HCT116 (cell line): ENCODE data around the gene AGAP1. TPM values are rescaled to one million over a fixed set of nuclear protein-coding genes. Genes with fewer than 3 reads are reported as not detected.

Source experiments
- ATAC-seq: fragments of 200-7000 bp; cut with Tn5 transposase; 2 replicates; pipeline ENCODE4 v1.9.1; 2020; ENCODE audit warnings: mild to moderate bottlenecking, moderate library complexity
- BruUV-seq: library from RNA; stranded (reverse); fragments of 400-500 nt; replicated peaks from 2 replicates; lab custom pipeline; 2021; lab: Mats Ljungman, UMichigan
- CTCF ChIA-PET: fragments of 300-600 bp; sonication (Branson Sonifier 250); formaldehyde crosslinking; loops from one replicate; lab custom pipeline; 2021; ENCODE audit warnings: antibody characterized with exemption; lab: Charles Lee
- POLR2A ChIA-PET: fragments of 300-600, 350-600 bp; sonication (Branson Sonifier 250); formaldehyde crosslinking; loops from one replicate; lab custom pipeline; 2021; ENCODE audit warnings: antibody characterized with exemption; lab: Charles Lee
- RAD21 ChIA-PET, 2 experiments: fragments of 300-600 bp; sonication (Branson Sonifier 250); formaldehyde crosslinking; loops; one replicate each; lab custom pipeline; 2023; ENCODE audit warnings: low total read pairs in 2 of 2; ENCODE audit not compliant: uncharacterized antibody in 2 of 2, unreplicated experiment in 2 of 2, low non-redundant PET in 1 of 2; lab: Charles Lee
- DNase-seq: peaks from one replicate; pipeline ENCODE4 v3.0.0-alpha.2; 2010; ENCODE audit warnings: low read depth, low spot score
- H2AFZ ChIP-seq: fragments of 200-600 bp; shearing (Covaris generic), sonication (generic); 2 replicates; pipeline ENCODE4 v1.6.1; 2017; ENCODE audit warnings: low read depth, mixed run types, mixed read lengths, antibody characterized with exemption, low read length; ENCODE audit not compliant: poor library complexity, severe bottlenecking
- H3K27ac ChIP-seq: 2 replicates; pipeline ENCODE4 v1.5.1; 2012; ENCODE audit warnings: low read depth, low read length
- H3K27me3 ChIP-seq: fragments of 200-600 bp; sonication (generic); 2 replicates; pipeline ENCODE4 v1.6.1; 2016; ENCODE audit warnings: mixed run types, low read length, mixed read lengths; ENCODE audit not compliant: insufficient read depth
- H3K36me3 ChIP-seq, 2 experiments: fragments of 200-500 bp in 1 of 2; fragments of 200-600 bp in 1 of 2; sonication (Bioruptor generic) in 1 of 2; sonication (generic) in 1 of 2; 2 replicates each; pipeline versions ENCODE4 v1.5.1 to v1.6.1; 2014 to 2016; ENCODE audit warnings: low read length in 2 of 2, inconsistent platforms in 1 of 2, mixed read lengths in 1 of 2, mixed run types in 1 of 2; ENCODE audit not compliant: insufficient read depth in 2 of 2, control insufficient read depth in 1 of 2
- H3K4me1 ChIP-seq, 2 experiments: fragments of 200-600 bp in 1 of 2; sonication (generic) in 1 of 2; 2 replicates each; pipeline versions ENCODE4 v1.5.1 to v1.6.1; 2012 to 2017; ENCODE audit warnings: low read length in 2 of 2, inconsistent platforms in 1 of 2, mild to moderate bottlenecking in 1 of 2, mixed read lengths in 1 of 2, mixed run types in 1 of 2, moderate library complexity in 1 of 2; ENCODE audit not compliant: insufficient read depth in 2 of 2, control insufficient read depth in 1 of 2
- H3K4me2 ChIP-seq: fragments of 200-600 bp; sonication (generic); 2 replicates; pipeline ENCODE4 v1.6.1; 2017; ENCODE audit warnings: mixed run types, low read length, mixed read lengths
- H3K4me3 ChIP-seq, 2 experiments: fragments of 200-600 bp in 1 of 2; sonication (generic) in 1 of 2; replicated peaks in 1 of 2; 2 replicates each; pipeline ENCODE4 v1.5.1; 2011 to 2016; ENCODE audit warnings: low read length in 2 of 2, control low read depth in 1 of 2, low read depth in 1 of 2, mild to moderate bottlenecking in 1 of 2, mixed read lengths in 1 of 2, mixed run types in 1 of 2
- H3K79me2 ChIP-seq: fragments of 200-600 bp; sonication (generic); 2 replicates; pipeline ENCODE4 v1.6.1; 2017; ENCODE audit warnings: mild to moderate bottlenecking, mixed run types, low read length, moderate library complexity, mixed read lengths; ENCODE audit not compliant: insufficient read depth
- H3K9ac ChIP-seq: fragments of 200-600 bp; sonication (generic); 2 replicates; pipeline ENCODE4 v1.6.1; 2016; ENCODE audit warnings: low read length, mixed read lengths
- H3K9me2 ChIP-seq: fragments of 200-600 bp; sonication (generic), shearing (Covaris generic); 2 replicates; pipeline ENCODE4 v1.6.1; 2017; ENCODE audit warnings: mixed run types, mild to moderate bottlenecking, moderate library complexity; ENCODE audit not compliant: insufficient read depth
- H3K9me3 ChIP-seq, 2 experiments: fragments of 200-500 bp in 1 of 2; fragments of 200-600 bp in 1 of 2; sonication (Bioruptor generic) in 1 of 2; sonication (generic) in 1 of 2; 2 replicates each; pipeline ENCODE4 v1.6.1; 2014 to 2017; ENCODE audit warnings: low read length in 2 of 2, mixed read lengths in 2 of 2, inconsistent platforms in 1 of 2, low read depth in 1 of 2, mild to moderate bottlenecking in 1 of 2, mixed run types in 1 of 2, moderate library complexity in 1 of 2; ENCODE audit not compliant: control insufficient read depth in 1 of 2, insufficient read depth in 1 of 2
- H4K20me1 ChIP-seq: fragments of 200-600 bp; sonication (generic), shearing (Covaris generic); 2 replicates; pipeline ENCODE4 v1.6.1; 2017; ENCODE audit warnings: mixed run types, mild to moderate bottlenecking, moderate library complexity; ENCODE audit not compliant: insufficient read depth
- CBX3 ChIP-seq: IDR thresholded peaks from 2 replicates; pipeline ENCODE4 v1.6.1; 2012; ENCODE audit warnings: low read depth
- CEBPB ChIP-seq: IDR thresholded peaks from 2 replicates; pipeline ENCODE4 v1.6.1; 2012; ENCODE audit warnings: low read depth
- ELF1 ChIP-seq: IDR thresholded peaks from 2 replicates; pipeline ENCODE4 v1.6.1; 2012; ENCODE audit warnings: low read depth, borderline replicate concordance
- EZH2 ChIP-seq: fragments of 200-600 bp; sonication (generic); IDR thresholded peaks from 2 replicates; pipeline ENCODE4 v1.6.1; 2017; ENCODE audit warnings: antibody characterized with exemption, mixed run types
- EZH2phosphoT487 ChIP-seq: fragments of 200-600 bp; IDR thresholded peaks from 2 replicates; pipeline ENCODE4 v1.6.1; 2018; ENCODE audit warnings: antibody characterized with exemption, borderline replicate concordance
- FOSL1 ChIP-seq: IDR thresholded peaks from 2 replicates; pipeline ENCODE4 v1.6.1; 2012; ENCODE audit warnings: low read depth
- POLR2A ChIP-seq: IDR thresholded peaks from 2 replicates; pipeline ENCODE4 v1.7.0; 2011; ENCODE audit warnings: borderline replicate concordance; ENCODE audit not compliant: insufficient read depth, insufficient read length; ENCODE audit errors: extremely low read depth
- POLR2AphosphoS5 ChIP-seq: IDR thresholded peaks from 2 replicates; pipeline ENCODE4 v1.6.1; 2011; ENCODE audit warnings: mild to moderate bottlenecking, low read depth, low read length, moderate library complexity
- SIN3A ChIP-seq: IDR thresholded peaks from 2 replicates; pipeline ENCODE4 v1.6.1; 2012; ENCODE audit warnings: low read depth
- SP1 ChIP-seq: IDR thresholded peaks from 2 replicates; pipeline ENCODE4 v1.6.1; 2012; ENCODE audit warnings: low read depth
- SRF ChIP-seq: IDR thresholded peaks from 2 replicates; pipeline ENCODE4 v1.6.1; 2012; ENCODE audit warnings: low read depth
- TCF7L2 ChIP-seq: IDR thresholded peaks from 2 replicates; pipeline ENCODE4 v1.7.0; 2011; ENCODE audit warnings: borderline replicate concordance, inconsistent platforms; ENCODE audit not compliant: insufficient read depth, insufficient read length; ENCODE audit errors: extremely low read depth
- YY1 ChIP-seq: IDR thresholded peaks from 2 replicates; pipeline ENCODE4 v1.6.1; 2011; ENCODE audit warnings: low read length, low read depth, moderate library complexity, mild to moderate bottlenecking; ENCODE audit not compliant: insufficient replicate concordance; ENCODE audit errors: extremely low read depth
- ZFX ChIP-seq: fragments of 450-650 bp; IDR thresholded peaks from 2 replicates; pipeline ENCODE4 v1.6.1; 2017
- ZNF274 ChIP-seq: fragments of 200-500 bp; sonication (Bioruptor generic); IDR thresholded peaks from 2 replicates; pipeline ENCODE4 v1.6.1; 2014; ENCODE audit warnings: mild to moderate bottlenecking, low read depth, low read length, inconsistent platforms
- intact Hi-C: fragments of 100-400 bp; cut with micrococcal nuclease; formaldehyde crosslinking; loops from 2 replicates; pipeline ENCODE4 v1.10.0; 2022
- total RNA-seq: library from RNA; stranded (reverse); gene quantifications from one replicate; pipeline ENCODE4 v1.2.1, GENCODE V29; 2021; ENCODE audit not compliant: unreplicated experiment
- TF ChIP-seq, protein P1 (sequence below): IDR thresholded peaks from 2 replicates; pipeline ENCODE4 v1.6.1; 2012; ENCODE audit warnings: low read depth
- TF ChIP-seq, protein P2 (sequence below): IDR thresholded peaks from 2 replicates; pipeline ENCODE4 v1.6.1; 2012
- TF ChIP-seq, protein P3 (sequence below): IDR thresholded peaks from 2 replicates; pipeline ENCODE4 v1.6.1; 2012
- TF ChIP-seq, protein P4 (sequence below), 3 experiments: fragments of 200-600 bp in 1 of 3; sonication (generic) in 1 of 3; IDR thresholded peaks in 2 of 3; conservative IDR thresholded peaks in 1 of 3; 2 replicates each; pipeline ENCODE4 v1.5.1; 2012 to 2017; ENCODE audit warnings: low read depth in 2 of 3, low read length in 2 of 3, antibody characterized with exemption in 1 of 3, borderline replicate concordance in 1 of 3, control low read depth in 1 of 3, mild to moderate bottlenecking in 1 of 3, mixed read lengths in 1 of 3, mixed run types in 1 of 3, moderate library complexity in 1 of 3; ENCODE audit not compliant: insufficient read depth in 1 of 3
- TF ChIP-seq, protein P5 (sequence below): IDR thresholded peaks from 2 replicates; pipeline ENCODE4 v1.6.1; 2011; ENCODE audit warnings: mild to moderate bottlenecking, low read length, moderate library complexity; ENCODE audit not compliant: insufficient replicate concordance; ENCODE audit errors: extremely low read depth

Gene AGAP1
- total RNA-seq, 1 experiment from 2014 or later, result 43.8 TPM

DNA sequence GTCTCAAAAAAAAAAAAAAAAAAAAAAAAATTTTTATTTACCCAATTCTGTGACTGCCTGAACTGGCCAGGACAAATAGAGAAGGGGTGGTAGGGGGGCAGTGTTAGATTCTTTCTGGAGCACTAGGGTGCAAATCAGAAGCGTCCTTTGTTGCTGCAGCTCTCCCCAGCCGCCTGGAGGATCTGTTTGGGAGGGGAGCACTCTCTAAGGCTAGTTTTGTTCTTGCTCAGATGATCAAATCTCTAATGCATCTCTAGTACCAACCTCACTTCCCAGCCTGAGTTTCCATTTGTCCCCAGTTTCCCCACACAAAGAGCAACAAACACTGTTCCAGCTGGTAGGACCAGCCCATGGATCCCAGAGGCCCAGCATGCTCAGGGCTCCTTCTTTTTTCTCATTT, 591.4 kb downstream of the AGAP1 start:
- Histone ChIP-seq H3K9me3 (no peaks in the 10 kb centered on the region), H3K9me2 (no peaks in the 10 kb centered on the region), H3K27me3 (no peaks in the 10 kb centered on the region)
- TF ChIP-seq YY1 (no peak), ELF1 (no peak), CEBPB (no peak), EZH2 (no peak), POLR2AphosphoS5 (no peak), ZNF274 (no peak), SIN3A (no peak), SRF (no peak), FOSL1 (no peak), ZFX (no peak), POLR2A (no peak), SP1 (no peak), TCF7L2 (no peak), CBX3 (no peak), EZH2phosphoT487 (no peak)
- TF ChIP-seq, protein P1, sequence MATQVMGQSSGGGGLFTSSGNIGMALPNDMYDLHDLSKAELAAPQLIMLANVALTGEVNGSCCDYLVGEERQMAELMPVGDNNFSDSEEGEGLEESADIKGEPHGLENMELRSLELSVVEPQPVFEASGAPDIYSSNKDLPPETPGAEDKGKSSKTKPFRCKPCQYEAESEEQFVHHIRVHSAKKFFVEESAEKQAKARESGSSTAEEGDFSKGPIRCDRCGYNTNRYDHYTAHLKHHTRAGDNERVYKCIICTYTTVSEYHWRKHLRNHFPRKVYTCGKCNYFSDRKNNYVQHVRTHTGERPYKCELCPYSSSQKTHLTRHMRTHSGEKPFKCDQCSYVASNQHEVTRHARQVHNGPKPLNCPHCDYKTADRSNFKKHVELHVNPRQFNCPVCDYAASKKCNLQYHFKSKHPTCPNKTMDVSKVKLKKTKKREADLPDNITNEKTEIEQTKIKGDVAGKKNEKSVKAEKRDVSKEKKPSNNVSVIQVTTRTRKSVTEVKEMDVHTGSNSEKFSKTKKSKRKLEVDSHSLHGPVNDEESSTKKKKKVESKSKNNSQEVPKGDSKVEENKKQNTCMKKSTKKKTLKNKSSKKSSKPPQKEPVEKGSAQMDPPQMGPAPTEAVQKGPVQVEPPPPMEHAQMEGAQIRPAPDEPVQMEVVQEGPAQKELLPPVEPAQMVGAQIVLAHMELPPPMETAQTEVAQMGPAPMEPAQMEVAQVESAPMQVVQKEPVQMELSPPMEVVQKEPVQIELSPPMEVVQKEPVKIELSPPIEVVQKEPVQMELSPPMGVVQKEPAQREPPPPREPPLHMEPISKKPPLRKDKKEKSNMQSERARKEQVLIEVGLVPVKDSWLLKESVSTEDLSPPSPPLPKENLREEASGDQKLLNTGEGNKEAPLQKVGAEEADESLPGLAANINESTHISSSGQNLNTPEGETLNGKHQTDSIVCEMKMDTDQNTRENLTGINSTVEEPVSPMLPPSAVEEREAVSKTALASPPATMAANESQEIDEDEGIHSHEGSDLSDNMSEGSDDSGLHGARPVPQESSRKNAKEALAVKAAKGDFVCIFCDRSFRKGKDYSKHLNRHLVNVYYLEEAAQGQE, result no peak
- TF ChIP-seq, protein P2, sequence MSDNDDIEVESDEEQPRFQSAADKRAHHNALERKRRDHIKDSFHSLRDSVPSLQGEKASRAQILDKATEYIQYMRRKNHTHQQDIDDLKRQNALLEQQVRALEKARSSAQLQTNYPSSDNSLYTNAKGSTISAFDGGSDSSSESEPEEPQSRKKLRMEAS, result no peak
- TF ChIP-seq, protein P3, sequence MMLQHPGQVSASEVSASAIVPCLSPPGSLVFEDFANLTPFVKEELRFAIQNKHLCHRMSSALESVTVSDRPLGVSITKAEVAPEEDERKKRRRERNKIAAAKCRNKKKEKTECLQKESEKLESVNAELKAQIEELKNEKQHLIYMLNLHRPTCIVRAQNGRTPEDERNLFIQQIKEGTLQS, result no peak
- TF ChIP-seq, protein P4, sequence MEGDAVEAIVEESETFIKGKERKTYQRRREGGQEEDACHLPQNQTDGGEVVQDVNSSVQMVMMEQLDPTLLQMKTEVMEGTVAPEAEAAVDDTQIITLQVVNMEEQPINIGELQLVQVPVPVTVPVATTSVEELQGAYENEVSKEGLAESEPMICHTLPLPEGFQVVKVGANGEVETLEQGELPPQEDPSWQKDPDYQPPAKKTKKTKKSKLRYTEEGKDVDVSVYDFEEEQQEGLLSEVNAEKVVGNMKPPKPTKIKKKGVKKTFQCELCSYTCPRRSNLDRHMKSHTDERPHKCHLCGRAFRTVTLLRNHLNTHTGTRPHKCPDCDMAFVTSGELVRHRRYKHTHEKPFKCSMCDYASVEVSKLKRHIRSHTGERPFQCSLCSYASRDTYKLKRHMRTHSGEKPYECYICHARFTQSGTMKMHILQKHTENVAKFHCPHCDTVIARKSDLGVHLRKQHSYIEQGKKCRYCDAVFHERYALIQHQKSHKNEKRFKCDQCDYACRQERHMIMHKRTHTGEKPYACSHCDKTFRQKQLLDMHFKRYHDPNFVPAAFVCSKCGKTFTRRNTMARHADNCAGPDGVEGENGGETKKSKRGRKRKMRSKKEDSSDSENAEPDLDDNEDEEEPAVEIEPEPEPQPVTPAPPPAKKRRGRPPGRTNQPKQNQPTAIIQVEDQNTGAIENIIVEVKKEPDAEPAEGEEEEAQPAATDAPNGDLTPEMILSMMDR (IDR thresholded peaks at IDR 0.05 in 2 of 3, conservative IDR thresholded peaks at IDR 0.05 in 1 of 3; ENCODE audit: borderline replicate concordance in 1 of 3, insufficient read depth in 1 of 3, low read depth in 2 of 3, low read length in 2 of 3), result no peak
- TF ChIP-seq, protein P5, sequence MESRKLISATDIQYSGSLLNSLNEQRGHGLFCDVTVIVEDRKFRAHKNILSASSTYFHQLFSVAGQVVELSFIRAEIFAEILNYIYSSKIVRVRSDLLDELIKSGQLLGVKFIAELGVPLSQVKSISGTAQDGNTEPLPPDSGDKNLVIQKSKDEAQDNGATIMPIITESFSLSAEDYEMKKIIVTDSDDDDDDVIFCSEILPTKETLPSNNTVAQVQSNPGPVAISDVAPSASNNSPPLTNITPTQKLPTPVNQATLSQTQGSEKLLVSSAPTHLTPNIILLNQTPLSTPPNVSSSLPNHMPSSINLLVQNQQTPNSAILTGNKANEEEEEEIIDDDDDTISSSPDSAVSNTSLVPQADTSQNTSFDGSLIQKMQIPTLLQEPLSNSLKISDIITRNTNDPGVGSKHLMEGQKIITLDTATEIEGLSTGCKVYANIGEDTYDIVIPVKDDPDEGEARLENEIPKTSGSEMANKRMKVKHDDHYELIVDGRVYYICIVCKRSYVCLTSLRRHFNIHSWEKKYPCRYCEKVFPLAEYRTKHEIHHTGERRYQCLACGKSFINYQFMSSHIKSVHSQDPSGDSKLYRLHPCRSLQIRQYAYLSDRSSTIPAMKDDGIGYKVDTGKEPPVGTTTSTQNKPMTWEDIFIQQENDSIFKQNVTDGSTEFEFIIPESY, result no peak
- TF ChIP-seq, all 23 proteins: peak for 0
- Histone ChIP-seq H3K27ac (no peak overlapping the region), H3K4me3 (no peak overlapping the region), H3K4me1 (no peaks in the 10 kb centered on the region), H4K20me1 (no peaks in the 10 kb centered on the region), H3K79me2 (no peaks in the 10 kb centered on the region), H3K4me2 (no peak overlapping the region), H2AFZ (no peak overlapping the region), H3K9ac (no peak overlapping the region), H3K36me3 (0 out of 4 replicates have a peak, but pooled peaks cover 0 to 3% of the 10 kb centered on the region in 2 experiments)
- POLR2A ChIA-PET, result no interaction called here
- intact Hi-C loops, result no loop called here
- ATAC-seq, result no peak
- BruUV-seq, result no TSS peak
- CTCF ChIA-PET, result no interaction called here
- RAD21 ChIA-PET, result no interaction called here
- no peak for DNase-seq
